PFSK-1 (cell line): ENCODE results near the gene EFEMP1.

Source experiments
- FOXP2 ChIP-seq: optimal IDR thresholded peaks from 2 replicates; pipeline ENCODE3; 2011; ENCODE audit warnings: borderline replicate concordance, control low read depth, inconsistent platforms; ENCODE audit not compliant: insufficient read depth; ENCODE audit errors: extremely low read length, extremely low read depth
- POLR2AphosphoS5 ChIP-seq: IDR thresholded peaks from 2 replicates; pipeline ENCODE4 v1.6.1; 2012; ENCODE audit warnings: low read depth, mild to moderate bottlenecking, control low read depth, low read length, moderate library complexity
- SIN3A ChIP-seq: IDR thresholded peaks from 2 replicates; pipeline ENCODE4 v1.6.1; 2012; ENCODE audit warnings: mild to moderate bottlenecking, low read length, moderate library complexity, borderline replicate concordance; ENCODE audit not compliant: insufficient read depth
- TAF1 ChIP-seq: IDR thresholded peaks from 2 replicates; pipeline ENCODE4 v1.6.1; 2012; ENCODE audit warnings: low read length, control low read depth, borderline replicate concordance; ENCODE audit not compliant: insufficient read depth
- TF ChIP-seq, protein P1 (sequence below), 2 experiments: IDR thresholded peaks; 2 replicates each; pipeline versions ENCODE4 v1.6.1 to v1.8.0; 2011 to 2012; ENCODE audit warnings: low read depth in 2 of 2, low read length in 2 of 2, control low read depth in 1 of 2, inconsistent platforms in 1 of 2, mild to moderate bottlenecking in 1 of 2, moderate library complexity in 1 of 2; ENCODE audit not compliant: insufficient read depth in 1 of 2

EFEMP1 gene

GRCh38 chr2:55962915-55963314 is 39.3 kb upstream of the EFEMP1 start:
- TF ChIP-seq SIN3A (no peak), TAF1 (no peak)
- TF ChIP-seq, protein P1, sequence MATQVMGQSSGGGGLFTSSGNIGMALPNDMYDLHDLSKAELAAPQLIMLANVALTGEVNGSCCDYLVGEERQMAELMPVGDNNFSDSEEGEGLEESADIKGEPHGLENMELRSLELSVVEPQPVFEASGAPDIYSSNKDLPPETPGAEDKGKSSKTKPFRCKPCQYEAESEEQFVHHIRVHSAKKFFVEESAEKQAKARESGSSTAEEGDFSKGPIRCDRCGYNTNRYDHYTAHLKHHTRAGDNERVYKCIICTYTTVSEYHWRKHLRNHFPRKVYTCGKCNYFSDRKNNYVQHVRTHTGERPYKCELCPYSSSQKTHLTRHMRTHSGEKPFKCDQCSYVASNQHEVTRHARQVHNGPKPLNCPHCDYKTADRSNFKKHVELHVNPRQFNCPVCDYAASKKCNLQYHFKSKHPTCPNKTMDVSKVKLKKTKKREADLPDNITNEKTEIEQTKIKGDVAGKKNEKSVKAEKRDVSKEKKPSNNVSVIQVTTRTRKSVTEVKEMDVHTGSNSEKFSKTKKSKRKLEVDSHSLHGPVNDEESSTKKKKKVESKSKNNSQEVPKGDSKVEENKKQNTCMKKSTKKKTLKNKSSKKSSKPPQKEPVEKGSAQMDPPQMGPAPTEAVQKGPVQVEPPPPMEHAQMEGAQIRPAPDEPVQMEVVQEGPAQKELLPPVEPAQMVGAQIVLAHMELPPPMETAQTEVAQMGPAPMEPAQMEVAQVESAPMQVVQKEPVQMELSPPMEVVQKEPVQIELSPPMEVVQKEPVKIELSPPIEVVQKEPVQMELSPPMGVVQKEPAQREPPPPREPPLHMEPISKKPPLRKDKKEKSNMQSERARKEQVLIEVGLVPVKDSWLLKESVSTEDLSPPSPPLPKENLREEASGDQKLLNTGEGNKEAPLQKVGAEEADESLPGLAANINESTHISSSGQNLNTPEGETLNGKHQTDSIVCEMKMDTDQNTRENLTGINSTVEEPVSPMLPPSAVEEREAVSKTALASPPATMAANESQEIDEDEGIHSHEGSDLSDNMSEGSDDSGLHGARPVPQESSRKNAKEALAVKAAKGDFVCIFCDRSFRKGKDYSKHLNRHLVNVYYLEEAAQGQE (IDR thresholded peaks at IDR 0.05; ENCODE audit: insufficient read depth in 1 of 2, low read depth in 2 of 2, low read length in 2 of 2) = no peak

DNA sequence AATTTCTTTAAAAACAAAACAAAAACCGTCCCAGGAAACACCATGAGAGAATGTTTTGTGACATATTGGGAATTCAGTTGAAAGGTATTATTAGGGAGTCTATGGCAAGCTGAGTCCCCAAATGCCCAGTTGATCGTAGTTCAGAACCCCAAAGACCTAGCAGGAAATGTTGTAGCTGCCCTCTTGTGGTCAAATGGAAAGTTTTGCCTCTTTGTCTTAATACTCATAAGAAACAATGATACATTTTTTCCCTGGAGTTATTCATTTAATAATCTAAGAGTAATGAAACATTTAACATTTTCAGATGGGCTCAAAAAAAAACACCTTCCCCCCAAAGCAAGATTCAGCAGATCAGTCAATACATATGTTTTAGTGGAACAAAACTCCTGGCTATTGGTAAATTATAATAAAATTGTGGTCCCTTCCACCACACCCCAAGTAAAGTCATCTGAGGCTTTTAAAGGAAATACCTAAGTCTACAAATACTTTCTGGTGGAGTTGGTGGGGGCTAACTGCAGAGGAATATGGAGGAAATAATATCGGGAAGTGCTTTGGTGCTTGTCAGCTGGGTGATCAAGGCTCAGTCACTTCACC is 37.8 kb upstream of the EFEMP1 start:
- TF ChIP-seq SIN3A = no peak
- no peak for TF ChIP-seq FOXP2
- no peak for TF ChIP-seq POLR2AphosphoS5
- TF ChIP-seq, protein P1 (IDR thresholded peaks at IDR 0.05; ENCODE audit: insufficient read depth in 1 of 2, low read depth in 2 of 2, low read length in 2 of 2) = no peak
- TF ChIP-seq TAF1 = no peak

DNA sequence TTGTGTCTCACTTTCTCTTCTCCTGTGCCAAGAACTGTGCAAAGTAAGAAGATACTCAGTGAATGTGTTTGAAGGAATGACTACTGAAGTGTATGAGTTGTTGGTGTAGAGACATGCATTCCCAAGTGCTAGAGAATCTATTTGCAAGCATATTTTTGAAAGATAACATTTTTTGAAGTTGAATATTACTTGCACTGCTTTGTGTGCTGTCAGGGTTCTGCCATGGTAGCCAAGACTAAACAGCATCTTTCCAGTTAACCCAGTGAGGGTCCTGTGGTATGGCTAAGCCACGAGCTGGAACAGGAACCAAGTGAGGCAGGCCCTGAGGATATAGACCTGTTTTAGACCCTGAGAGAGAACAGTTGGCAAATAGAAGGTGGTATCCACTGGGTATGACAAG is 35.2 kb upstream of the EFEMP1 start:
- TF ChIP-seq, protein P1 (IDR thresholded peaks at IDR 0.05; ENCODE audit: insufficient read depth in 1 of 2, low read depth in 2 of 2, low read length in 2 of 2) = no peak
- no peak for TF ChIP-seq FOXP2
- no peak for TF ChIP-seq SIN3A
- TF ChIP-seq POLR2AphosphoS5 = no peak
- TF ChIP-seq TAF1 = no peak

DNA sequence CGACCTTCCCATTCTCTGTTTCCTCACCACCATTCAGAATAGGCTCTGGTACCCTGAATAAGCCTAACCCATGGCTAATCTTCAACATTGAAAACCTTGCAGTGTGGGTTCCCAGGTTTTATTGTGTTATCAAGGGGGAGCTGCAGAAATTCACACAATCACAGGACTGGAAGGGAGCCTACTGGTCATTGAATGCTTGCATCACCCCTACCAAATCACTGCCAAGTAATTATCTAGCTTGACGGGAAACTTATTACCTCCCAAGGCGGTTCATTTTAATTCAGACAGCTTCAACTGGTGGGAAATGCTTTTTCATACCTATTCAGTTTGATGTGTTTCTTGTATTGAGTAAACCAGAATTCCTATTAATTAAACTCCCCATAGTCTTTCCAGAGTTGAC is 33.6 kb upstream of the EFEMP1 start:
- TF ChIP-seq TAF1 (no peak), FOXP2 (no peak), POLR2AphosphoS5 (no peak), SIN3A (no peak)
- TF ChIP-seq, protein P1 (IDR thresholded peaks at IDR 0.05; ENCODE audit: insufficient read depth in 1 of 2, low read depth in 2 of 2, low read length in 2 of 2) = no peak
